ENCODE measurements around the gene CREG1.

DNA sequence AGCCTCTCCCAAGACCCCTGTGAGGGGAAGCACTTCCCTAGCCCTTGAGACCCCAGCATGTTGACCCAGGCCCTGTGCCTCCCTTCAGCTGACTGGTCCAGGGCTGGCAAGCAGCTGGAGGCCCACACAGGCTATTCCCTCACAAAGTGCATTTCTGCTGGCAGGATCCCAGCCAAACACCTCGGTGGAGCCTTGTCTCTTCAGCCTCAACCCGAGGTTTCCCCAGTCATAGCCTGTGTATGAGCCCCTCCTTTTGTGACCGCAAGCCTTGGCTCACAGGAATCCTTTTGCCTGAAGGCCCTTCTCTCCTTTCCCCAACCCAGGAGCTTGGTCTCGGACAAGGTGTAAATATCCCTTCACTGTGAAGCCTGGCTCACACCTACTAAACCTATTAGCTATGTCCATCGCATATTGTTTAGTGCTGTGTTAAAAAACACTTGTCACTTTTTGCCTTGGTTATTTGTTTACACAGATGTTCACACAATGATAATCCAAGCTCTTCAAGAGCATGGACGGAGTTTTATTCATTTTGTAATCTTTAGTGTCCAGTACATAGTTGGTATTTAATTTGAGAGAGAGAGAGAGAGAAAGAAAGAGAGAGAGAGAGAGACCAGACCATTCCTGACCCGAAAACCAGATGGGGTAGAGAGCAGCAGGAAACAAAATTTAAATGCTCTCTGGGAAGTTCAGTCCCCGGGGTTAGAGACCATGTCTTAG is 26.7 kb downstream of the CREG1 start:
- no peak for TF ChIP-seq RAD21 (IDR thresholded peaks at IDR 0.05; ENCODE audit: low read depth)
- TF ChIP-seq ZBTB7A (IDR thresholded peaks at IDR 0.05; ENCODE audit: low read depth) = no peak
- no peak for TF ChIP-seq TCF12 (IDR thresholded peaks at IDR 0.05; ENCODE audit: low read depth)
- no peak for TF ChIP-seq NFIC (IDR thresholded peaks at IDR 0.05)
- TF ChIP-seq EP300 (IDR thresholded peaks at IDR 0.05; ENCODE audit: borderline replicate concordance) = no peak
- no peak for TF ChIP-seq CEBPB (IDR thresholded peaks at IDR 0.05)
- no peak for TF ChIP-seq EGR1 (IDR thresholded peaks at IDR 0.05)
